Measurements from ENCODE around the gene SHMT2. TPM values are rescaled to one million over a fixed set of nuclear protein-coding genes. Genes with fewer than 3 reads are reported as not detected.
A peak's percentile ranks its signal among the peaks of the same experiment; 100 is the strongest.

The SHMT2 gene
- total and polyA plus RNA-seq, 2 donors = 37.0 to 63.1 TPM

- DNase-seq (ENCODE audit: low read depth in 6 of 9, low spot score in 9 of 9) = no peak
- 24% methylated on average over 7 of the region's 7 CpGs for WGBS
- Histone ChIP-seq H3K9me3 (ENCODE audit: control insufficient read depth in 2 of 2, insufficient read depth in 1 of 2, low read length in 1 of 2) (peaks cover 0 to 14% of the 10 kb centered on the region in 2 donors), H3K4me1 (ENCODE audit: control insufficient read depth in 2 of 2, insufficient read depth in 2 of 2, low read length in 2 of 2) (peaks cover 8 to 40% of the 10 kb centered on the region in 2 donors), H3K36me3 (ENCODE audit: control insufficient read depth in 2 of 2, insufficient read depth in 2 of 2, low read length in 1 of 2) (no peaks in the 10 kb centered on the region), H3K27ac (ENCODE audit: low read depth in 1 of 2, low read length in 1 of 2) (no peak overlapping the region), H3K27me3 (ENCODE audit: control insufficient read depth in 2 of 2, insufficient read depth in 1 of 2, low read length in 1 of 2) (peaks cover 70 to 97% of the 10 kb centered on the region in 2 donors), H3K4me3 (ENCODE audit: low read length in 2 of 2) (no peak overlapping the region)
These were observed 13.9 kb upstream of the SHMT2 start for GRCh38 chr12:57215668-57216013.

DNA sequence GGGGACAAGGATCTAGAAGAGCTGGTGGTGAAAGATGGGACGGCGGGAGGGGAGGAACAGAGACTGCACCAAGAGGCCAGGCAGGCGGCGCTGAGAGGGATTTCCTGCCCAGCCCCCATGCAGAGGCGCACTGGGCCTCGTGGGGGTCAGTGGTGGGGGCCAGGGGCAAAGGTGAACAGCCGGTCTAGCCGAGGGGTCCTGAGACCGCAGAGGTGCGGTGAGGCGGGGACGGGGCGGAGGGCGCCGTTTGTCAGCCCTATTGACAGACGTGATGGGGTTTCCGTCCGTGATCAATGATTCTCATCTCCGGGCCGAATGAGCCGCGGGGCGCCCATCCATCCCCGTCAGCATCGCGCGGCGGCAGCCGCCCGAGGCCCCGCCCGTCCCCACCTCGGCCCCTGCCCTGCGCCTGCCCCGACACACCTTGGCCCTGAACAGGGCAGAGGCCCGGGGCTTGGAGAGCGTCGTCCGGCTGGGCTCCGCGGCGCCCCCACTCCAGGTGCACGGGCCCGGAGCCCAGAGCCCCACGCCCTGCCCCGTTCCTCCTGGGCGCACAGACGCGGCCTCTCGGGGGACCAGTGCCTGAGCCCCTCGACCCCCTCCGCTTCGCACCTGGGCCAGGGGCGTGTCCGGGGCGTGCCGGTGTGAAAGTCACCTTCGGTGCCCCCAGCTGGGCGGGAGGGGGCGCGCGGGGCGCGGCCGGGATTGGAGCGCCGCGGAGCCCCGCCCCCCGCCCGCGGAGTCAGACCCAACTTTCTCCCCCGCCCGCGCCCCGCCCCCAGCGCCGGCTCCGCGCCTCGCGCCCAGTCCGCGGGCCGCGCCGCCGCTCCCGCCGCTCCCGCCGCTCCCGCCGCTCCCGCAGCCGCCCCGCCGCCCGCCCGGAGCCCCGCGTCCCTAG, 13.2 kb upstream of the SHMT2 start, which contains the start of gene NXPH4:
Gene NXPH4 (plus strand): TSS at position 781 of the 898 bp plus-strand sequence. CDS start 176 bp downstream, outside the sequence.
- peak in 3 of 9 donors; percentile 35 to 58 (median 44) for DNase-seq (ENCODE audit: low read depth in 6 of 9, low spot score in 9 of 9)
- Histone ChIP-seq H3K27ac (ENCODE audit: low read depth in 1 of 2, low read length in 1 of 2) (no peak within 1 kb of the TSS), H3K4me1 (ENCODE audit: control insufficient read depth in 2 of 2, insufficient read depth in 2 of 2, low read length in 2 of 2) (peaks cover 8 to 42% of the 10 kb centered on the region in 2 donors), H3K4me3 (ENCODE audit: low read length in 2 of 2) (peak within 1 kb of the TSS in 1 of 2 donors; percentile 43), H3K36me3 (ENCODE audit: control insufficient read depth in 2 of 2, insufficient read depth in 2 of 2, low read length in 1 of 2) (no peaks in the 10 kb centered on the region), H3K27me3 (ENCODE audit: control insufficient read depth in 2 of 2, insufficient read depth in 1 of 2, low read length in 1 of 2) (peaks cover 73 to 98% of the 10 kb centered on the region in 2 donors), H3K9me3 (ENCODE audit: control insufficient read depth in 2 of 2, insufficient read depth in 1 of 2, low read length in 1 of 2) (peaks cover 0 to 14% of the 10 kb centered on the region in 2 donors)
- 1% methylated on average over 102 of the region's 102 CpGs for WGBS

- peak overlapping the region in 1 of 2 donors; percentile 43 for H3K4me3 ChIP-seq (ENCODE audit: low read length in 2 of 2)
- H3K27ac ChIP-seq (ENCODE audit: low read depth in 1 of 2, low read length in 1 of 2) = no peak overlapping the region
- peak in 1 of 9 donors; percentile 28 for DNase-seq (ENCODE audit: low read depth in 6 of 9, low spot score in 9 of 9)
- peaks cover 81 to 98% of the 10 kb centered on the region in 2 donors for H3K27me3 ChIP-seq (ENCODE audit: control insufficient read depth in 2 of 2, insufficient read depth in 1 of 2, low read length in 1 of 2)
- 4% methylated on average over 63 of the region's 63 CpGs for WGBS
- H3K36me3 ChIP-seq (ENCODE audit: control insufficient read depth in 2 of 2, insufficient read depth in 2 of 2, low read length in 1 of 2) = no peaks in the 10 kb centered on the region
- peaks cover 8 to 48% of the 10 kb centered on the region in 2 donors for H3K4me1 ChIP-seq (ENCODE audit: control insufficient read depth in 2 of 2, insufficient read depth in 2 of 2, low read length in 2 of 2)
- peaks cover 0 to 14% of the 10 kb centered on the region in 2 donors for H3K9me3 ChIP-seq (ENCODE audit: control insufficient read depth in 2 of 2, insufficient read depth in 1 of 2, low read length in 1 of 2)
These were observed 12.3 kb upstream of the SHMT2 start for GRCh38 chr12:57216921-57217879.

- 78% methylated on average over 5 of the region's 5 CpGs for WGBS
- Histone ChIP-seq H3K36me3 (ENCODE audit: control insufficient read depth in 2 of 2, insufficient read depth in 2 of 2, low read length in 1 of 2) (no peaks in the 10 kb centered on the region), H3K4me1 (ENCODE audit: control insufficient read depth in 2 of 2, insufficient read depth in 2 of 2, low read length in 2 of 2) (peaks cover 8 to 53% of the 10 kb centered on the region in 2 donors), H3K27ac (ENCODE audit: low read depth in 1 of 2, low read length in 1 of 2) (no peak overlapping the region), H3K4me3 (ENCODE audit: low read length in 2 of 2) (no peak overlapping the region), H3K27me3 (ENCODE audit: control insufficient read depth in 2 of 2, insufficient read depth in 1 of 2, low read length in 1 of 2) (peaks cover 91 to 99% of the 10 kb centered on the region in 2 donors), H3K9me3 (ENCODE audit: control insufficient read depth in 2 of 2, insufficient read depth in 1 of 2, low read length in 1 of 2) (peaks cover 0 to 14% of the 10 kb centered on the region in 2 donors)
- DNase-seq (ENCODE audit: low read depth in 6 of 9, low spot score in 9 of 9) = peak in 1 of 9 donors; percentile 6
These were observed 11.3 kb upstream of the SHMT2 start for GRCh38 chr12:57218030-57218853.

DNA sequence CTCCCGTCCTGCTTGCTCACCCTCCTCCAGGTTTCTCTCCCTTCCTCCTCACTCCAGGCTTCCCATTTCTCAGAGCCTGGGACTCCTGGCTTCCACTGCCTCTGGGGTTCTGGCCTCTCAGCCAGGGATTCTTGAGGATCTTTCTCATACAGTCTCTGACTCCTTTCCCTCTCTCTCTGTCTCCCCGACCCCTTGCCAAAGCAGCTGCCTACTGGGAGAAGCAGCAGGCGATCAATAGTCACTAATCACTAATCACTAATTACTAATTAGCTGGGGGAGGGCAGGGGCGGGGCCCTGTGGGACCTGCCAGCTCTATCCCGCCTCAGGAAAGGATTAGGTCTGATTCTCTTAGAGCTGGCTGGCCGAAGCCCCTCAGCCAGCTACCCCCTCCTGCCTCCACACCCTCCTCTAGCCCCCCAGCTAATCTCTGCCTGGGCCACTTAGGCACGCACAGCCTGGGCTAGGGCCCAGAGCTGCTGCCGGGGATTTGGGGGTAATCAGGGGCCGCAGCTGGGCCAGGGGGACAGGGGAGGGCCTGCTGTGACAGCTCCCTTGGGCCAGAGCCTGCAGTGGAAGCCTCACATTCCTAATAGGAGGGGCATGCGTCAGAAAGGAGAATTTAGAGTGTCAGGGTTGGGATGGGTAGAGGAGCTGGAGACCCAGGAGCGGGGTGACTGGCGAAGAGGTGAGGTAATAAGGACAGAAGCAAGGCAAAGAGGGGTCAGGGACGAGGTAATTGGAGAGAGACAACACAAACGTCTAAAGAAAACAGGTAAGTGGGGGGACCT, 10.1 kb upstream of the SHMT2 start:
- Histone ChIP-seq H3K27me3 (ENCODE audit: control insufficient read depth in 2 of 2, insufficient read depth in 1 of 2, low read length in 1 of 2) (peaks cover 92 to 99% of the 10 kb centered on the region in 2 donors), H3K4me1 (ENCODE audit: control insufficient read depth in 2 of 2, insufficient read depth in 2 of 2, low read length in 2 of 2) (peaks cover 8 to 44% of the 10 kb centered on the region in 2 donors), H3K36me3 (ENCODE audit: control insufficient read depth in 2 of 2, insufficient read depth in 2 of 2, low read length in 1 of 2) (no peaks in the 10 kb centered on the region), H3K27ac (ENCODE audit: low read depth in 1 of 2, low read length in 1 of 2) (no peak overlapping the region), H3K4me3 (ENCODE audit: low read length in 2 of 2) (no peak overlapping the region), H3K9me3 (ENCODE audit: control insufficient read depth in 2 of 2, insufficient read depth in 1 of 2, low read length in 1 of 2) (peaks cover 0 to 16% of the 10 kb centered on the region in 2 donors)
- no peak for DNase-seq (ENCODE audit: low read depth in 6 of 9, low spot score in 9 of 9)
- WGBS = 52% methylated on average over 14 of the region's 14 CpGs

DNA sequence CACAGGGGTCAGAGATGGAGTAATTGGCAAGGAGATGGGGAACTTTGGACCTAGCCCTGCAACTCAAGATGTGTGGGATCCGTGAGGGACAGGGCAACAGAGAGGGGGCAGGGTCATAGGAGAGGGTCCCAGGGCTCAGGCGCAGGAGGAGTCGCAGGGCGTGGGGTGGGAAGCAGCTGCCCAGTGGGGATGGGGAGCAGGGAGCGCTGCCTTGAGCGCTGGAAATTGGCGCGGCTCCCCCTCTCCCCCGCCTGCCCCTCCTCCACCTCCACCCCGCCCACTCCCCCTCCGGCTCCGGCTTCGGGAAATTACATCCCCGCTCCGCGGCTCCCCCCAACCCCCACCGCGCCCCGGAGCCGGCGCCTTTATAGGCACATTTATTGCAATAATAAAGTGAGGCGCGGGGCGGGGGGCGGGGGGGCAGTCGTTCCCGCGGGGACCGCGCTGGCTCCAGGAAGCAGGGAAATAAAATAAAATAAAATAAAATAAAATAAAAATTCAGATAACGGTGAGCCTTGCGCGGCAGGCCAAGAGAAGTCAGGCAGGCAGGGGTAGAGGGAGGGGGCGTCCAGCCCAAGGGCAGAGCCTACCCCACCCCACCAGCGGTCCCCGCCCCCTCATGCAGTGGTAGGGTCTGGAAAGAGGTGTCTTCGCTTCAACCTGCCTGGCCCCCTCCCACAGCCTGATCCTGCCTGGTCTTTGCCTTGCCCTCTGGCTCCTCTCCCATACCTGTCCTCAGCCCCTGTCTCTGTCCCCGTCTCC, 9.3 kb upstream of the SHMT2 start:
- Histone ChIP-seq H3K9me3 (ENCODE audit: control insufficient read depth in 2 of 2, insufficient read depth in 1 of 2, low read length in 1 of 2) (peaks cover 3 to 22% of the 10 kb centered on the region in 2 donors), H3K4me1 (ENCODE audit: control insufficient read depth in 2 of 2, insufficient read depth in 2 of 2, low read length in 2 of 2) (peaks cover 8 to 46% of the 10 kb centered on the region in 2 donors), H3K27ac (ENCODE audit: low read depth in 1 of 2, low read length in 1 of 2) (no peak overlapping the region), H3K36me3 (ENCODE audit: control insufficient read depth in 2 of 2, insufficient read depth in 2 of 2, low read length in 1 of 2) (no peaks in the 10 kb centered on the region), H3K4me3 (ENCODE audit: low read length in 2 of 2) (no peak overlapping the region), H3K27me3 (ENCODE audit: control insufficient read depth in 2 of 2, insufficient read depth in 1 of 2, low read length in 1 of 2) (peaks cover 92 to 99% of the 10 kb centered on the region in 2 donors)
- DNase-seq (ENCODE audit: low read depth in 6 of 9, low spot score in 9 of 9) = no peak
- WGBS = 8% methylated on average over 38 of the region's 38 CpGs

DNA sequence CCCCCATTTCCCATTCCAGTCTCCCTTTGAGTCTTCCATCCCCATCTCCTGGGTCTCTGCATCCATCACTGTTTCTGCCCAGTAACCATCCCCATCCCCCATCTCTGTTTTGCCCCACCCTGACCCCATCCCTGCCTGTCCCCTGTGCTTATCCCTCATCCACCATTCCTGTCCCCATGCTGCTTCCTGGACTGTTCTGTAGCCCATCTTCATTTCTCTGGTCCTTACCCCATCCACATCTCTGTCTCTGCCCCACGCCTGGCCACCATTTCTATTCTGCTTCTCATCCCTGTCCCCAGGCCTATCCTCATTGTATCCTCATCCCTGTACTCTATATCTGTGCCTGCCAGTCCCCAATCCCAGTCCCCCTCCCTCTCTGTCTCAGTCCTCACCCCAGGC, 8.7 kb upstream of the SHMT2 start:
- Histone ChIP-seq H3K4me1 (ENCODE audit: control insufficient read depth in 2 of 2, insufficient read depth in 2 of 2, low read length in 2 of 2) (peaks cover 11 to 49% of the 10 kb centered on the region in 2 donors), H3K9me3 (ENCODE audit: control insufficient read depth in 2 of 2, insufficient read depth in 1 of 2, low read length in 1 of 2) (peaks cover 5 to 28% of the 10 kb centered on the region in 2 donors), H3K27ac (ENCODE audit: low read depth in 1 of 2, low read length in 1 of 2) (no peak overlapping the region), H3K36me3 (ENCODE audit: control insufficient read depth in 2 of 2, insufficient read depth in 2 of 2, low read length in 1 of 2) (no peaks in the 10 kb centered on the region), H3K4me3 (ENCODE audit: low read length in 2 of 2) (no peak overlapping the region), H3K27me3 (ENCODE audit: control insufficient read depth in 2 of 2, insufficient read depth in 1 of 2, low read length in 1 of 2) (peaks cover 88 to 99% of the 10 kb centered on the region in 2 donors)
- DNase-seq (ENCODE audit: low read depth in 6 of 9, low spot score in 9 of 9) = no peak
- 36% methylated on average over 1 of the region's 1 CpG for WGBS

Measured in thymus (tissue), 11 donors.